WTC11 (cell line): Measurements from ENCODE around the gene NLGN3. TPM values are rescaled to one million over a fixed set of nuclear protein-coding genes. Genes with fewer than 3 reads are reported as not detected.

Experiments used
- ATAC-seq: fragments of 200-7000 bp; cut with Tn5 transposase; 2 replicates; pipeline ENCODE4 v1.10.0; 2021; ENCODE audit warnings: mild to moderate bottlenecking, moderate library complexity
- CTCF ChIA-PET: fragments of 300-600 bp; sonication (Branson Sonifier 250); formaldehyde crosslinking; loops from one replicate; lab custom pipeline; 2021; ENCODE audit warnings: antibody characterized with exemption; lab: Charles Lee
- POLR2A ChIA-PET: fragments of 350-600 bp; sonication (Branson Sonifier 250); formaldehyde crosslinking; loops from one replicate; lab custom pipeline; 2021; ENCODE audit warnings: antibody characterized with exemption; lab: Charles Lee
- DNase-seq: peaks from one replicate; pipeline ENCODE4 v3.0.0; 2021; ENCODE audit warnings: low spot score
- H3K27ac Mint-ChIP-seq: 2 replicates; pipeline ENCODE4 v1.8.0; 2021; ENCODE audit warnings: mixed read lengths
- H3K27me3 Mint-ChIP-seq: 2 replicates; pipeline ENCODE4 v1.8.0; 2021; ENCODE audit warnings: low read depth, mild to moderate bottlenecking, moderate library complexity, mixed read lengths
- H3K36me3 Mint-ChIP-seq: 2 replicates; pipeline ENCODE4 v1.8.0; 2021; ENCODE audit warnings: mixed read lengths
- H3K4me1 Mint-ChIP-seq: 2 replicates; pipeline ENCODE4 v1.8.0; 2022; ENCODE audit warnings: mixed read lengths
- H3K4me3 Mint-ChIP-seq: 2 replicates; pipeline ENCODE4 v1.8.0; 2021; ENCODE audit warnings: mild to moderate bottlenecking, moderate library complexity, mixed read lengths
- H3K9me3 Mint-ChIP-seq: 2 replicates; pipeline ENCODE4 v1.8.0; 2021; ENCODE audit warnings: mixed read lengths
- ATF2 ChIP-seq: sonication (generic); formaldehyde crosslinking; IDR thresholded peaks from 2 replicates; pipeline ENCODE4 v1.8.1; 2022; ENCODE audit warnings: low read depth, missing genetic modification reagents, borderline replicate concordance
- ATF3 ChIP-seq: sonication (generic); formaldehyde crosslinking; conservative IDR thresholded peaks from 2 replicates; pipeline ENCODE4 v1.8.1; 2022; ENCODE audit warnings: mild to moderate bottlenecking, missing genetic modification reagents
- EMX1 ChIP-seq: fragments of 250-450 bp; sonication (Bioruptor Pico); IDR thresholded peaks from 2 replicates; pipeline ENCODE4 v1.8.0; 2021; ENCODE audit warnings: mild to moderate bottlenecking
- ESRRA ChIP-seq: sonication (generic); formaldehyde crosslinking; IDR thresholded peaks from 2 replicates; pipeline ENCODE4 v1.8.1; 2022; ENCODE audit warnings: mild to moderate bottlenecking, missing genetic modification reagents, borderline replicate concordance
- FOXJ3 ChIP-seq: sonication (generic); formaldehyde crosslinking; IDR thresholded peaks from 2 replicates; pipeline ENCODE4 v1.9.0; 2021; ENCODE audit warnings: missing genetic modification reagents, mild to moderate bottlenecking, borderline replicate concordance
- FOXP1 ChIP-seq: sonication (generic); formaldehyde crosslinking; IDR thresholded peaks from 2 replicates; pipeline ENCODE4 v1.8.0; 2022; ENCODE audit warnings: missing genetic modification reagents, mild to moderate bottlenecking, moderate library complexity, borderline replicate concordance
- GTF2I ChIP-seq: fragments of 250-450 bp; sonication (Bioruptor Pico); conservative IDR thresholded peaks from 2 replicates; pipeline ENCODE4 v1.4.0; 2021; ENCODE audit warnings: mild to moderate bottlenecking
- NFATC4 ChIP-seq: fragments of 250-450 bp; sonication (Bioruptor Pico); IDR thresholded peaks from 2 replicates; pipeline ENCODE4 v1.9.0; 2021; ENCODE audit warnings: mild to moderate bottlenecking
- NFE2L1 ChIP-seq: sonication (generic); formaldehyde crosslinking; IDR thresholded peaks from 2 replicates; pipeline ENCODE4 v1.8.1; 2023; ENCODE audit warnings: missing genetic modification reagents
- NR1H2 ChIP-seq: sonication (generic); formaldehyde crosslinking; IDR thresholded peaks from 2 replicates; pipeline ENCODE4 v1.9.0; 2021; ENCODE audit warnings: mild to moderate bottlenecking, moderate library complexity, missing genetic modification reagents
- RELA ChIP-seq: sonication (generic); formaldehyde crosslinking; IDR thresholded peaks from 2 replicates; pipeline ENCODE4 v1.8.1; 2022; ENCODE audit warnings: missing genetic modification reagents, mild to moderate bottlenecking, borderline replicate concordance
- SMAD4 ChIP-seq: sonication (generic); formaldehyde crosslinking; IDR thresholded peaks from 2 replicates; pipeline ENCODE4 v1.8.0; 2022; ENCODE audit warnings: mild to moderate bottlenecking, missing genetic modification reagents
- SP1 ChIP-seq: sonication (generic); formaldehyde crosslinking; conservative IDR thresholded peaks from 2 replicates; pipeline ENCODE4 v1.8.1; 2022; ENCODE audit warnings: missing genetic modification reagents
- TCF7 ChIP-seq: sonication (generic); formaldehyde crosslinking; IDR thresholded peaks from 2 replicates; pipeline ENCODE4 v1.8.0; 2022; ENCODE audit warnings: mild to moderate bottlenecking, low read depth, missing genetic modification reagents, moderate library complexity
- ZNF423 ChIP-seq: fragments of 250-450 bp; sonication (Bioruptor Pico); IDR thresholded peaks from 2 replicates; pipeline ENCODE4 v2.1.2; 2022; ENCODE audit warnings: mild to moderate bottlenecking, moderate library complexity
- ZNF425 ChIP-seq: fragments of 250-450 bp; sonication (Bioruptor Pico); conservative IDR thresholded peaks from 2 replicates; pipeline ENCODE4 v1.9.0; 2021; ENCODE audit warnings: mild to moderate bottlenecking
- total RNA-seq: library from RNA; stranded (reverse); gene quantifications from 3 replicates; pipeline ENCODE4 v1.2.3, GENCODE V29; 2021
- TF ChIP-seq, protein P1 (sequence below): sonication (generic); formaldehyde crosslinking; IDR thresholded peaks from 2 replicates; pipeline ENCODE4 v1.8.1; 2022; ENCODE audit warnings: low read depth, mild to moderate bottlenecking, moderate library complexity, missing genetic modification reagents, borderline replicate concordance
- TF ChIP-seq, protein P2 (sequence below): sonication (generic); formaldehyde crosslinking; conservative IDR thresholded peaks from 2 replicates; pipeline ENCODE4 v1.8.1; 2023; ENCODE audit warnings: mild to moderate bottlenecking, low read depth, missing genetic modification reagents, moderate library complexity
- TF ChIP-seq, protein P3 (sequence below): sonication (generic); formaldehyde crosslinking; IDR thresholded peaks from 2 replicates; pipeline ENCODE4 v1.8.0; 2022; ENCODE audit warnings: missing genetic modification reagents
- TF ChIP-seq, protein P4 (sequence below): sonication (generic); formaldehyde crosslinking; IDR thresholded peaks from 2 replicates; pipeline ENCODE4 v1.8.1; 2023; ENCODE audit warnings: mild to moderate bottlenecking, missing genetic modification reagents, borderline replicate concordance

NLGN3 gene
- total RNA-seq, 1 experiment from 2014 or later, result 10.8 TPM

DNA sequence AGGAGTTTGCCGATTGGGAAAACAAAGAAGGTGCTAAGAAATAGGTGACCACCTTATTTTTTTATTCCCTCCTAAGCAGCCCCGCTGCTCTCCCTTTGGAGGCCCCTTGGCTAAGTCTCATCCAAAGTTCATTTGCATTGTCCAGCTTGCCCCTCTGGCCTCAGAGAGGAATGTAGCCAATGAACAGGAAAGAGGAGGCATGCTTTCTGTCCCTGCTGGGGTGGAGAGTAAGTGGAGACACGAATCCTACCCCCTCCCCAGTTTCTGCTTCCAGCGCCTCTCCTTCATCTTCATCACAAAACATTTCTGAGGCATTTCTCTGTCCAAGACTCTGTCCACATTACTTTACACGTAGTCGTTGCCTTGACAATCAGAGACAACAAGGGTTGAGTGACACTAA lies 38.7 kb downstream of the NLGN3 start:
- ChIA-PET CTCF (interaction anchor here (1.0 to 1.3 kb wide), 2 partner anchors 185 to 213 kb away, joined by 3 to 7 read pairs; no protein-coding TSS in a partner anchor), POLR2A (interaction anchor here (1.0 to 2.3 kb wide), 6 partner anchors 10 to 183 kb away, joined by 3 to 21 read pairs (median 8); partner anchors contain the start of genes NONO and TAF1)
- Mint-ChIP-seq H3K27ac (peak overlapping the region; percentile 98; the same call in 1 of the 2 replicates), H3K9me3 (no peaks in the 10 kb centered on the region), H3K4me3 (no peak overlapping the region), H3K4me1 (peaks cover 28% of the 10 kb centered on the region), H3K27me3 (no peaks in the 10 kb centered on the region), H3K36me3 (no peaks in the 10 kb centered on the region)
- DNase-seq, result no peak
- ATAC-seq, result no peak
- TF ChIP-seq GTF2I (CRISPR knock-in tag) (no peak), NR1H2 (CRISPR knock-in tag) (no peak), EMX1 (no peak), SMAD4 (no peak), ATF2 (CRISPR knock-in tag) (no peak), RELA (CRISPR knock-in tag) (no peak), NFE2L1 (CRISPR knock-in tag) (no peak), FOXJ3 (CRISPR knock-in tag) (no peak), ATF3 (CRISPR knock-in tag) (no peak), SP1 (CRISPR knock-in tag) (no peak), ESRRA (CRISPR knock-in tag) (no peak), NFATC4 (no peak)
- TF ChIP-seq, protein P1, sequence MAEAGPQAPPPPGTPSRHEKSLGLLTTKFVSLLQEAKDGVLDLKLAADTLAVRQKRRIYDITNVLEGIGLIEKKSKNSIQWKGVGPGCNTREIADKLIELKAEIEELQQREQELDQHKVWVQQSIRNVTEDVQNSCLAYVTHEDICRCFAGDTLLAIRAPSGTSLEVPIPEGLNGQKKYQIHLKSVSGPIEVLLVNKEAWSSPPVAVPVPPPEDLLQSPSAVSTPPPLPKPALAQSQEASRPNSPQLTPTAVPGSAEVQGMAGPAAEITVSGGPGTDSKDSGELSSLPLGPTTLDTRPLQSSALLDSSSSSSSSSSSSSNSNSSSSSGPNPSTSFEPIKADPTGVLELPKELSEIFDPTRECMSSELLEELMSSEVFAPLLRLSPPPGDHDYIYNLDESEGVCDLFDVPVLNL (CRISPR knock-in tag), result no peak
- TF ChIP-seq, protein P2, sequence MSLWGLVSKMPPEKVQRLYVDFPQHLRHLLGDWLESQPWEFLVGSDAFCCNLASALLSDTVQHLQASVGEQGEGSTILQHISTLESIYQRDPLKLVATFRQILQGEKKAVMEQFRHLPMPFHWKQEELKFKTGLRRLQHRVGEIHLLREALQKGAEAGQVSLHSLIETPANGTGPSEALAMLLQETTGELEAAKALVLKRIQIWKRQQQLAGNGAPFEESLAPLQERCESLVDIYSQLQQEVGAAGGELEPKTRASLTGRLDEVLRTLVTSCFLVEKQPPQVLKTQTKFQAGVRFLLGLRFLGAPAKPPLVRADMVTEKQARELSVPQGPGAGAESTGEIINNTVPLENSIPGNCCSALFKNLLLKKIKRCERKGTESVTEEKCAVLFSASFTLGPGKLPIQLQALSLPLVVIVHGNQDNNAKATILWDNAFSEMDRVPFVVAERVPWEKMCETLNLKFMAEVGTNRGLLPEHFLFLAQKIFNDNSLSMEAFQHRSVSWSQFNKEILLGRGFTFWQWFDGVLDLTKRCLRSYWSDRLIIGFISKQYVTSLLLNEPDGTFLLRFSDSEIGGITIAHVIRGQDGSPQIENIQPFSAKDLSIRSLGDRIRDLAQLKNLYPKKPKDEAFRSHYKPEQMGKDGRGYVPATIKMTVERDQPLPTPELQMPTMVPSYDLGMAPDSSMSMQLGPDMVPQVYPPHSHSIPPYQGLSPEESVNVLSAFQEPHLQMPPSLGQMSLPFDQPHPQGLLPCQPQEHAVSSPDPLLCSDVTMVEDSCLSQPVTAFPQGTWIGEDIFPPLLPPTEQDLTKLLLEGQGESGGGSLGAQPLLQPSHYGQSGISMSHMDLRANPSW (CRISPR knock-in tag), result no peak
- TF ChIP-seq, protein P3, sequence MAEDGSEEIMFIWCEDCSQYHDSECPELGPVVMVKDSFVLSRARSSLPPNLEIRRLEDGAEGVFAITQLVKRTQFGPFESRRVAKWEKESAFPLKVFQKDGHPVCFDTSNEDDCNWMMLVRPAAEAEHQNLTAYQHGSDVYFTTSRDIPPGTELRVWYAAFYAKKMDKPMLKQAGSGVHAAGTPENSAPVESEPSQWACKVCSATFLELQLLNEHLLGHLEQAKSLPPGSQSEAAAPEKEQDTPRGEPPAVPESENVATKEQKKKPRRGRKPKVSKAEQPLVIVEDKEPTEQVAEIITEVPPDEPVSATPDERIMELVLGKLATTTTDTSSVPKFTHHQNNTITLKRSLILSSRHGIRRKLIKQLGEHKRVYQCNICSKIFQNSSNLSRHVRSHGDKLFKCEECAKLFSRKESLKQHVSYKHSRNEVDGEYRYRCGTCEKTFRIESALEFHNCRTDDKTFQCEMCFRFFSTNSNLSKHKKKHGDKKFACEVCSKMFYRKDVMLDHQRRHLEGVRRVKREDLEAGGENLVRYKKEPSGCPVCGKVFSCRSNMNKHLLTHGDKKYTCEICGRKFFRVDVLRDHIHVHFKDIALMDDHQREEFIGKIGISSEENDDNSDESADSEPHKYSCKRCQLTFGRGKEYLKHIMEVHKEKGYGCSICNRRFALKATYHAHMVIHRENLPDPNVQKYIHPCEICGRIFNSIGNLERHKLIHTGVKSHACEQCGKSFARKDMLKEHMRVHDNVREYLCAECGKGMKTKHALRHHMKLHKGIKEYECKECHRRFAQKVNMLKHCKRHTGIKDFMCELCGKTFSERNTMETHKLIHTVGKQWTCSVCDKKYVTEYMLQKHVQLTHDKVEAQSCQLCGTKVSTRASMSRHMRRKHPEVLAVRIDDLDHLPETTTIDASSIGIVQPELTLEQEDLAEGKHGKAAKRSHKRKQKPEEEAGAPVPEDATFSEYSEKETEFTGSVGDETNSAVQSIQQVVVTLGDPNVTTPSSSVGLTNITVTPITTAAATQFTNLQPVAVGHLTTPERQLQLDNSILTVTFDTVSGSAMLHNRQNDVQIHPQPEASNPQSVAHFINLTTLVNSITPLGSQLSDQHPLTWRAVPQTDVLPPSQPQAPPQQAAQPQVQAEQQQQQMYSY, result no peak

DNA sequence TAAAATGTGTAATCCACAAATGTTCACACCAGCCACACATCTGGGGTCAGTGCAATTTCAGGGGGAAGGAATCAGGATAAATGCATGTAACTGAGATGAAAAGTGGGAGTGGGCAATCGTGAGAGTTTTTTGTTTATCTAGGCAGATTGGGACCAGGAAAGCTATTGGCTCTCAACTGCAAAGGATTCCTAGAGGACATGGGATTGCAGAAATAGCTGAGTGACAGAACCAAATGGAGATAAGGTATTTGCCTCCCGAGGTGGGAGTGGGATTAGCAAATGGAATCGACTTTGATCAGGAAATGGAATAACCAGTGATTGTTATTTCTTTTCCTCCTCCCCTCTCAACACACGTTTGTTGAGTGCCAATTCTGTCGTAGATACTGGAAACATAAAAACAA lies 39.5 kb downstream of the NLGN3 start:
- TF ChIP-seq SMAD4 (no peak), TCF7 (no peak), RELA (CRISPR knock-in tag) (no peak), ZNF423 (CRISPR knock-in tag) (no peak), FOXP1 (no peak), ZNF425 (CRISPR knock-in tag) (no peak), GTF2I (CRISPR knock-in tag) (no peak)
- TF ChIP-seq, protein P4, sequence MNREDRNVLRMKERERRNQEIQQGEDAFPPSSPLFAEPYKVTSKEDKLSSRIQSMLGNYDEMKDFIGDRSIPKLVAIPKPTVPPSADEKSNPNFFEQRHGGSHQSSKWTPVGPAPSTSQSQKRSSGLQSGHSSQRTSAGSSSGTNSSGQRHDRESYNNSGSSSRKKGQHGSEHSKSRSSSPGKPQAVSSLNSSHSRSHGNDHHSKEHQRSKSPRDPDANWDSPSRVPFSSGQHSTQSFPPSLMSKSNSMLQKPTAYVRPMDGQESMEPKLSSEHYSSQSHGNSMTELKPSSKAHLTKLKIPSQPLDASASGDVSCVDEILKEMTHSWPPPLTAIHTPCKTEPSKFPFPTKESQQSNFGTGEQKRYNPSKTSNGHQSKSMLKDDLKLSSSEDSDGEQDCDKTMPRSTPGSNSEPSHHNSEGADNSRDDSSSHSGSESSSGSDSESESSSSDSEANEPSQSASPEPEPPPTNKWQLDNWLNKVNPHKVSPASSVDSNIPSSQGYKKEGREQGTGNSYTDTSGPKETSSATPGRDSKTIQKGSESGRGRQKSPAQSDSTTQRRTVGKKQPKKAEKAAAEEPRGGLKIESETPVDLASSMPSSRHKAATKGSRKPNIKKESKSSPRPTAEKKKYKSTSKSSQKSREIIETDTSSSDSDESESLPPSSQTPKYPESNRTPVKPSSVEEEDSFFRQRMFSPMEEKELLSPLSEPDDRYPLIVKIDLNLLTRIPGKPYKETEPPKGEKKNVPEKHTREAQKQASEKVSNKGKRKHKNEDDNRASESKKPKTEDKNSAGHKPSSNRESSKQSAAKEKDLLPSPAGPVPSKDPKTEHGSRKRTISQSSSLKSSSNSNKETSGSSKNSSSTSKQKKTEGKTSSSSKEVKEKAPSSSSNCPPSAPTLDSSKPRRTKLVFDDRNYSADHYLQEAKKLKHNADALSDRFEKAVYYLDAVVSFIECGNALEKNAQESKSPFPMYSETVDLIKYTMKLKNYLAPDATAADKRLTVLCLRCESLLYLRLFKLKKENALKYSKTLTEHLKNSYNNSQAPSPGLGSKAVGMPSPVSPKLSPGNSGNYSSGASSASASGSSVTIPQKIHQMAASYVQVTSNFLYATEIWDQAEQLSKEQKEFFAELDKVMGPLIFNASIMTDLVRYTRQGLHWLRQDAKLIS (CRISPR knock-in tag), result no peak
- DNase-seq, result no peak
- H3K36me3 Mint-ChIP-seq, result no peaks in the 10 kb centered on the region
- CTCF ChIA-PET, result no interaction called here
- no peaks in the 10 kb centered on the region for H3K9me3 Mint-ChIP-seq
- no peaks in the 10 kb centered on the region for H3K27me3 Mint-ChIP-seq
- H3K4me1 Mint-ChIP-seq, result peaks cover 28% of the 10 kb centered on the region
- H3K27ac Mint-ChIP-seq, result 0 out of 2 replicates have a peak overlapping the region, but pooled peaks have one; percentile 49
- no peak for ATAC-seq
- H3K4me3 Mint-ChIP-seq, result no peak overlapping the region
- POLR2A ChIA-PET, result no interaction called here
